HG02763 (cell line): ENCODE measurements around the gene ZCCHC7.
"Not testable (repeated sequence)": the region's sequence is repeated elsewhere in the genome, so short reads cannot be mapped to it uniquely, and the experiment has no call there.

ENCODE experiments used
- ATAC-seq: cut with Tn5 transposase; IDR thresholded peaks from one replicate; pipeline ENCODE4 v1.9.1; 2021; ENCODE audit warnings: mild to moderate bottlenecking, moderate library complexity; ENCODE audit not compliant: unreplicated experiment

Gene ZCCHC7

GRCh38 chr9:37119907-37120842 is at the start of gene ZCCHC7:
Gene ZCCHC7, plus strand, starts transcription at chr9:37120574.
- ATAC-seq, result peak; percentile 94

DNA sequence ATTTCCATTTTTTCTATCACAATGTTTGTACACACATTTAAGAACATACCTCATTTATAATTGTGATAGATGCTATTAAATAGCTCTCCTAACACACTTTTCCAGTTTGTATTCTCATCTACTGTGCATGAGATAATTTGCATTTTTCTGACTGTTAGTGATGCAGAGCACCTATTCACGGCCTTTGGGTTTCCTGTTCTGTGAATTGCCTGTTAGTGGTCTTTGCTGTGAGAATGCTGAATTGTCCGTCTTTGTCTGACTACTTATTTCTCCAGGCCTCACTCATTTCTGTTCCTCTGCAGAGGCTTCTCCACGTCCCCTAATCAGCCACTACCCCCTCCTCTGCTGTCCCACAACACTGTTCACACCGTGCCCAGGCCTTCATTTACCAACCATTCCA is 45.6 kb upstream of the ZCCHC7 start:
- not testable (repeated sequence) for ATAC-seq

GRCh38 chr9:37079370-37080164 is 40.8 kb upstream of the ZCCHC7 start:
- peak; percentile 91 for ATAC-seq

DNA sequence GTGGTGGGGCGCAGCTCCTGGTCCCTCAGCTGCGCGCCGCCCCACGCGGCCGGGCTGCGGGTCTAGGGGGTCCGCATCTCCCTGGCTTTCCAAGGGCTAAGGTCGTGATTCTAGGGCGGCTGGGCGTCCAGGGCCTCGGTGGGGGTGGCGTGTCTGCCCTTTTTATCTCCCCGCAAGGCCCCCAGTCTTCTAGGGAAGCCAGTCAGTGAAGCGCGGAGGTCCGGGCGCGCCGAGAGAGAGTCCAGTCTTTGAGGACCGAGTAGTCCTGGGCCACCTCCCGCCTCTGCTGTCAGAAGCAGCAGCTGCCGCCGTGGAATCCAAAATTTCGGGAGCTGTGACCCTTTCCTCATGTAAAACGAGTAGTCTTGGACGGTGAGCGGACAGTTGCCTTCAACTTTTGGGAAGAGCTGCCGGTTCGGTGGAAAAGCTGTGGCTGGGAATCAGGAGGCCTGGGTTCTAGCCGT is 40.2 kb upstream of the ZCCHC7 start:
- peak; percentile 4 for ATAC-seq

- not testable (repeated sequence) for ATAC-seq
Observed at GRCh38 chr9:37081507-37081906, 38.9 kb upstream of the ZCCHC7 start.

DNA sequence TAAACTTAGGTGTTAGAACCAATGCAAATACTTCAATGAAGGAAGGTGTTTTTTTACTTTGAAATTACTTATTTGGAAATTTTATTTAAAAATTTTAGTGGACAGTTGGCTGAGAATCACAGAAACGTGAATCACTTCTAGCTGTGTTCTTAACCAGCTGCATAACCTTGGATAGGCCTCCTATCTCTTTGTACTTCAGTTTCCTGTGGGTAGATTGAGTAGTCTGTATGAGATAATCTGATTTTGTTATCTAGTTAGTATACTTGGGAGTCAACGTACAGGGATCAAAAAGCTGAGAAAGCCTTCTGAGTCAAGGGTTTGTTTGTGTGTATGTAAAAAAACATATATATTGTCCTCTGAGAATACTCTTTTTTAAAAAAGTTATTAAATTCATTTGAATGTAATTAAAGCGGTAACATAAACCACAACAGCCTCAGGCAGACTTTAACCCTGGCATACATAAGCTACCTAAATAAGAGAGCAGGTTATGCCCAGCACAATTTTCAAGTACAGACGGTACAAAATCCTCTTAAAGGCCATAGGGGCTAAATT is 38.1 kb upstream of the ZCCHC7 start:
- ATAC-seq, result no peak

DNA sequence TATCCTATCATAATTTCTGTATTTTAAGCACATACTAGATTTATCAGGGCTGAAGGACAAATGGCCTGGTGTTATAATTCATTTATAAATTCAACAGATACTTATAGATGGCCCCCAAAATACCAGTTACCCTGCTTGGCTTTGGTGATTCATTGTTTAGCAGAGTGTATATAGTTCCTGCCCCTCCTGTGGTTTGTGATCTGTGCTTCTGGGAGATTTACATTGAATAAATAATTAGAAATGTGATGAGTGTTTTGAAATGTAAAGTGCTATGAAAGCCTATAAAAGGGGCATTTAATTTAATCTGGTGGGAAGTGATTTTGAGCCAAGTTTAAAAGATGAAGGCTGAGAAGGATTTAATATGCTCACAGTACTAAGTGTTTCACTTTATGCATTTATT is 36.7 kb upstream of the ZCCHC7 start:
- ATAC-seq, result no peak

DNA sequence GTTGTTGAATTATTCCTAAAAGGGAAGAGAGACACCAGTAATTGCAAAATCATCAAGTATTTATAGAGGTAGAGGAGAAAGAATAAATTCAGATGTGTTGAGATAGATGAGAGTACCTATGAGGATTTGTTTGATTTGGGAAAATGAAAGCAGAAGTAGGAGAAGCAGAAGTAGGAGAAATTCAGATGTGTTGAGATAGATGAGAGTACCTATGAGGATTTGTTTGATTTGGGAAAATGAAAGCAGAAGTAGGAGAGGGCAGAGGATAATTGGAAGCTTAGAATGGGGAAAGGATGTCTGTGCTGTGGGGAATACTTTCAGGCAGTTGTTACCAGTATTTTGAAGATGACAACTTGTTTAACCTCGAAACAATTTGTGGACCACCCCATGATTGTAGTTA is 35.1 kb upstream of the ZCCHC7 start:
- no peak for ATAC-seq

DNA sequence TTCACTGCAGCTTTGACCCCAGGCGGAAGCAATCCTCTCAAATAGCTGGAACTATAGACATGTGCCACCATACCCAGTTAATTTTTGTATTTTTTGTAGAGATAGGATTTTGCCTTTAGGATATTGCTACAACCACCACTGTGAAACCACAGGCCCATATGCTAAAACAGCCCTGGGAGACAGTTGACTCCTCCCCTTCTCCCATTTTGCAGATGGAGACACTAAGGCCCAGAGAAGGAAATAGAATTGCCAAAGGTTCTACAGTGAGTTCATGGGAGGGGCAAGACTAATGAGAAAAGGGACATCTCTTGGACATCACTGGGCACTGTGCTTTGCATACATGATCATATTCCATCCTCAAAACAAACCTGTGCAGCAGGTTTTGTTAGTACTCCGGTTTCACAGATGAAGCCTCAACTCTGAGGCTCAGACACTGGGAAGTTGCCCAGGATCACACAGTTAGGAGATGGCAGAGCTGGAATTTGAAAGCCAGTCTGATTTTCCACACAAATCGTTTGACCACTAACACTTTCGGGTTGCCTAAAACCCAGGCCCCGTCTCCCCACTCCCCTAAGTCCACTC is 27.6 kb upstream of the ZCCHC7 start:
- not testable (repeated sequence) for ATAC-seq

- no peak for ATAC-seq
Observed at GRCh38 chr9:37094751-37095150, 25.6 kb upstream of the ZCCHC7 start.

DNA sequence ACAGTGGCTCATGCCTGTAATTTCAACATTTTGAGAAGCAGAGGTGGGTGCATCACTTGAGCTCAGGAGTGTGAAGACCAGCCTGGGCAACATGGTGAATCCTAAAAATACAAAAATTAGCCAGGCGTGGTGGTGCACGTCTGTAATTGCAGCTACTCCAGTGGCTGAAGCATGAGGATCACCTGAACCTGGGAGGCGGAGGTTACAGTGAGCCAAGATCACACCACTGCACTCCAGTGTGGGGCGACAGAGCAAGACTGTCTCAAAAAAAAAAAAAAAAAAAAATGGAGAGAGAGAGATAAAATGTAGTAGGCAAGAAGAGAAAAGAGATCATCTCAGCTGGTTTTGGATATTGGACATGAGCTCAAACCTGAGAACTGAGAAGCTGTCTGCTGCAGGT is 23.7 kb upstream of the ZCCHC7 start:
- ATAC-seq, result no peak

- no peak for ATAC-seq
Observed at GRCh38 chr9:37097294-37097693, 23.1 kb upstream of the ZCCHC7 start.

GRCh38 chr9:37100327-37100726 is 20.0 kb upstream of the ZCCHC7 start:
- no peak for ATAC-seq

DNA sequence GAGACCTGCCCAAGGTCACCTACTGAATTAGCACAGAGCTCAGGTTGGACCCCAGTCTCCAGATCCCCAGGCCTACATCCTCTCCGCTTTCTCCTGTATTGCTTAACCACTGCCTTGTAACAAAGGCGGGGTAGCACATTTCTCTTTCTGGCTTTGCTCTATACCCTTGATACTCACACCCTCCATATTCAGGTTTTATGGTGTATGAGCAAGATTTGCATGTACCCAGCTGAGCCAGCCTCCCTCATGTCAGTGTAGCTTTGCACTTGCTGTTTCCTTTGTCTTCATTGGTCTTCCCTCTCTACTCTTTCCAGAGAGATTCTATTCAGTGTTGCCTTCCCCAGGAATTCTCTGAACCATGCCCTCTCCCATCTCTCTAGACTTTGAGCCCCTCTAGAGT is 19.6 kb upstream of the ZCCHC7 start:
- ATAC-seq, result no peak

DNA sequence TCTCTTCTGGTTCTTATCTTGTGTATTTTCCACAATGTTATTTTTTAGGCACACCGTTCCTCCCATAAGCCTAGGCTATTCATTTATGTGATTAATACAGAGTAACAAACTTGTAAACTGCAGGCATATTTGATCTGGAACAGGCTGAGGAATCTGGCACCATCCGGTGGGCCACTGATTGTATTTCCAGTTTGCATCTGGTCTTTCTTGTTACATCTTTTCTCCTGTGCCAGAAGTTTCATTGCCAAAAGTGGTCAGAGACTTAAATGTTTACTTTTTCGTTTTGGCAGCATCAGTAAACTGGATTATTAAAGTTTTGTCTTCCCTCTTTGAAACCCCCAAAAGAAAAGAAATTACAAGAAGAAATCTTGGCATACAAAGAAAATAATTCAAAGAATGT is 17.9 kb upstream of the ZCCHC7 start:
- no peak for ATAC-seq

- ATAC-seq, result no peak
Observed at GRCh38 chr9:37104183-37104889, 16.0 kb upstream of the ZCCHC7 start.

- ATAC-seq, result no peak
Observed at GRCh38 chr9:37105234-37105633, 15.1 kb upstream of the ZCCHC7 start.

- ATAC-seq, result no peak
Observed at GRCh38 chr9:37107701-37108100, 12.7 kb upstream of the ZCCHC7 start.

GRCh38 chr9:37114442-37114841 is 5.9 kb upstream of the ZCCHC7 start:
- not testable (repeated sequence) for ATAC-seq

GRCh38 chr9:37117956-37118355 is 2.4 kb upstream of the ZCCHC7 start:
- ATAC-seq, result no peak
